AG04450 (cell line): Measurements from ENCODE around the gene CDIP1. TPM values are rescaled to one million over a fixed set of nuclear protein-coding genes. Genes with fewer than 3 reads are reported as not detected.

ENCODE experiments used
- CTCF ChIA-PET: fragments of 300-600, 350-600 bp; formaldehyde crosslinking; extraction: SDS; loops from one replicate; lab custom pipeline; 2022; ENCODE audit warnings: antibody characterized with exemption, inconsistent platforms; lab: Charles Lee
- POLR2A ChIA-PET: fragments of 350-600 bp; formaldehyde crosslinking; extraction: SDS; loops from one replicate; lab custom pipeline; 2021; ENCODE audit warnings: antibody characterized with exemption, inconsistent platforms; lab: Yijun Ruan, JAX
- DNase-seq: peaks from one replicate; pipeline ENCODE4 v3.0.0-alpha.2; 2011; ENCODE audit warnings: low read depth, low spot score
- H3K27ac ChIP-seq: one replicate; pipeline ENCODE4 v1.5.1; 2012; ENCODE audit warnings: low read depth, low read length, control low read depth
- H3K27me3 ChIP-seq: one replicate; pipeline ENCODE4 v1.6.0; 2012; ENCODE audit warnings: low read length; ENCODE audit not compliant: control insufficient read depth, insufficient read depth
- H3K4me3 ChIP-seq: 2 replicates; pipeline ENCODE4 v1.5.1; 2011; ENCODE audit warnings: mild to moderate bottlenecking, low read depth, low read length, control low read depth
- H3K9me3 ChIP-seq: 2 replicates; pipeline ENCODE4 v1.5.1; 2012; ENCODE audit warnings: low read length; ENCODE audit not compliant: control insufficient read depth, insufficient read depth
- CTCF ChIP-seq: IDR thresholded peaks from 2 replicates; pipeline ENCODE4 v1.5.1; 2011; ENCODE audit warnings: low read depth, low read length, control low read depth, inconsistent platforms
- polyA plus RNA-seq: library from polyadenylated mRNA; depleted of rRNA; stranded (reverse); fragments of >200 nt; gene quantifications from 2 replicates; pipeline ENCODE4 v1.2.3, GENCODE V29; 2011

Gene CDIP1
- polyA plus RNA-seq, 1 experiment, result 12.2 TPM

- ChIA-PET CTCF (interaction anchor here (0.5 to 6.8 kb wide), 11 partner anchors 9 to 119 kb away, joined by 3 to 62 read pairs (median 5); partner anchors contain the start of gene MGRN1), POLR2A (no interaction called here)
- H3K27me3 ChIP-seq, result no peaks in the 10 kb centered on the region
- TF ChIP-seq CTCF, result no peak
- no peaks in the 10 kb centered on the region for H3K9me3 ChIP-seq
- no peak for DNase-seq
- H3K27ac ChIP-seq, result no peak overlapping the region
- no peak overlapping the region for H3K4me3 ChIP-seq
Observed at GRCh38 chr16:4505356-4506147, 33.0 kb downstream of the CDIP1 start.

GRCh38 chr16:4501071-4501478 is 37.5 kb downstream of the CDIP1 start:
- Histone ChIP-seq H3K4me3 (peak overlapping the region; percentile 34; the same call in 1 of the 2 replicates), H3K27me3 (no peaks in the 10 kb centered on the region), H3K27ac (peak overlapping the region; percentile 90), H3K9me3 (no peaks in the 10 kb centered on the region)
- no peak for DNase-seq
- no peak for TF ChIP-seq CTCF
- ChIA-PET CTCF (interaction anchor here (0.6 to 1.7 kb wide), 7 partner anchors 9 to 1441 kb away, joined by 3 to 6 read pairs (median 4); partner anchors contain the start of gene MGRN1), POLR2A (interaction anchor here (0.5 to 1.7 kb wide), 6 partner anchors 9 to 550 kb away, joined by 3 to 5 read pairs (median 4); partner anchors contain the start of gene HMOX2)

GRCh38 chr16:4500272-4500671 is 38.3 kb downstream of the CDIP1 start:
- H3K9me3 ChIP-seq, result no peaks in the 10 kb centered on the region
- POLR2A ChIA-PET, result interaction anchor here (0.9 to 1.7 kb wide), 5 partner anchors 8 to 443 kb away, joined by 3 to 5 read pairs (median 4); no protein-coding TSS in a partner anchor
- no peak for TF ChIP-seq CTCF
- CTCF ChIA-PET, result interaction anchor here (0.5 to 1.7 kb wide), 8 partner anchors 8 to 541 kb away, joined by 3 to 6 read pairs (median 5); partner anchors contain the start of gene MGRN1
- H3K4me3 ChIP-seq, result peak overlapping the region; percentile 26; the same call in 1 of the 2 replicates
- H3K27me3 ChIP-seq, result no peaks in the 10 kb centered on the region
- DNase-seq, result peak; percentile 60
- peak overlapping the region; percentile 90 for H3K27ac ChIP-seq

- DNase-seq, result no peak
- H3K4me3 ChIP-seq, result no peak overlapping the region
- H3K27me3 ChIP-seq, result no peaks in the 10 kb centered on the region
- ChIA-PET POLR2A (no interaction called here), CTCF (interaction anchor here (0.9 to 1.5 kb wide), 3 partner anchors 9 to 49 kb away, joined by 3 read pairs; no protein-coding TSS in a partner anchor)
- H3K27ac ChIP-seq, result no peak overlapping the region
- TF ChIP-seq CTCF, result no peak
- H3K9me3 ChIP-seq, result no peaks in the 10 kb centered on the region
Observed at GRCh38 chr16:4499196-4499555, 39.4 kb downstream of the CDIP1 start.
